NB4 (cell line): ENCODE data around the gene PCDHGB2.
A peak's percentile ranks its signal among the peaks of the same experiment; 100 is the strongest.
"Not testable (repeated sequence)": the region's sequence is repeated elsewhere in the genome, so short reads cannot be mapped to it uniquely, and the experiment has no call there.

ENCODE experiments used
- DNase-seq: peaks from one replicate; pipeline ENCODE4 v3.0.0; 2010; ENCODE audit warnings: low read depth
- H3K4me3 ChIP-seq: one replicate; pipeline ENCODE4 v1.5.1; 2011; ENCODE audit warnings: mild to moderate bottlenecking, low read depth, low read length, moderate library complexity
- MAX ChIP-seq: IDR thresholded peaks from 2 replicates; pipeline ENCODE4 v1.6.1; 2011; ENCODE audit warnings: low read depth, low read length
- MYC ChIP-seq: IDR thresholded peaks from 2 replicates; pipeline ENCODE4 v1.6.1; 2011; ENCODE audit warnings: low read depth, low read length
- POLR2A ChIP-seq: IDR thresholded peaks from 2 replicates; pipeline ENCODE4 v1.6.1; 2011; ENCODE audit warnings: mild to moderate bottlenecking; ENCODE audit not compliant: insufficient read length; ENCODE audit errors: extremely low read depth
- TF ChIP-seq, protein P1 (sequence below): IDR thresholded peaks from one replicate; pipeline ENCODE4 v1.5.1; 2012; ENCODE audit warnings: low read depth, low read length

The PCDHGB2 gene

DNA sequence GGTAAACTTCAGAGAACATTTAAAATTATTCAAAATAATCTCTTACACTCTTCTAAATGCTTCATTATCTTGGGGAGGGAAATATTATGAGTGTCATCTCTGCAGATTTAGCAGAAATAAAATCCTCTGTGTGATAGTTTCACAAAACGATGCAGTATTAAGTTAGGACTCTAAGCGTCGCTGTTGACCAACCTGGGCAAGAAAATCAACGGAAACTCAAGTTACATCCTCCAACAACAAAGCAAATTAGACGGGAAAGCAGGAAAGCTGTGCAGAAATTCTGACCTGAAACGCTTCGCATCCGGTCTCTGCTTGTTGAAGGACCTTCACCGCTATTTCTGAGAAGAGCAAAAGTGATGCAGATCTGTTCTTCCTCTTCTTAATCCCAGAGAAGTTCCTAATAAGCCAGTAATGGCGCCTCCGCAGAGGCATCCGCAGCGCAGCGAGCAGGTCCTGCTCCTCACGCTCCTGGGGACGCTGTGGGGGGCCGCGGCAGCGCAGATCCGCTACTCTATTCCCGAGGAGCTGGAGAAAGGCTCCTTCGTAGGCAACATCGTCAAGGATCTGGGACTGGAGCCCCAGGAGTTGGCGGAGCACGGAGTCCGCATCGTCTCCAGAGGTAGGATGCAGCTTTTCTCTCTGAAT lies 14.0 kb downstream of the PCDHGB2 start, which contains the start of gene PCDHGA6:
PCDHGA6 (plus strand) TSS at position 219 of the 645 bp plus-strand sequence; CDS start at position 412, 193 bp downstream.
- peak; percentile 16 for DNase-seq
- TF ChIP-seq, protein P1, sequence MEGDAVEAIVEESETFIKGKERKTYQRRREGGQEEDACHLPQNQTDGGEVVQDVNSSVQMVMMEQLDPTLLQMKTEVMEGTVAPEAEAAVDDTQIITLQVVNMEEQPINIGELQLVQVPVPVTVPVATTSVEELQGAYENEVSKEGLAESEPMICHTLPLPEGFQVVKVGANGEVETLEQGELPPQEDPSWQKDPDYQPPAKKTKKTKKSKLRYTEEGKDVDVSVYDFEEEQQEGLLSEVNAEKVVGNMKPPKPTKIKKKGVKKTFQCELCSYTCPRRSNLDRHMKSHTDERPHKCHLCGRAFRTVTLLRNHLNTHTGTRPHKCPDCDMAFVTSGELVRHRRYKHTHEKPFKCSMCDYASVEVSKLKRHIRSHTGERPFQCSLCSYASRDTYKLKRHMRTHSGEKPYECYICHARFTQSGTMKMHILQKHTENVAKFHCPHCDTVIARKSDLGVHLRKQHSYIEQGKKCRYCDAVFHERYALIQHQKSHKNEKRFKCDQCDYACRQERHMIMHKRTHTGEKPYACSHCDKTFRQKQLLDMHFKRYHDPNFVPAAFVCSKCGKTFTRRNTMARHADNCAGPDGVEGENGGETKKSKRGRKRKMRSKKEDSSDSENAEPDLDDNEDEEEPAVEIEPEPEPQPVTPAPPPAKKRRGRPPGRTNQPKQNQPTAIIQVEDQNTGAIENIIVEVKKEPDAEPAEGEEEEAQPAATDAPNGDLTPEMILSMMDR, result peak; percentile 15
- no peak for TF ChIP-seq MAX
- no peak within 1 kb of the TSS for H3K4me3 ChIP-seq

DNA sequence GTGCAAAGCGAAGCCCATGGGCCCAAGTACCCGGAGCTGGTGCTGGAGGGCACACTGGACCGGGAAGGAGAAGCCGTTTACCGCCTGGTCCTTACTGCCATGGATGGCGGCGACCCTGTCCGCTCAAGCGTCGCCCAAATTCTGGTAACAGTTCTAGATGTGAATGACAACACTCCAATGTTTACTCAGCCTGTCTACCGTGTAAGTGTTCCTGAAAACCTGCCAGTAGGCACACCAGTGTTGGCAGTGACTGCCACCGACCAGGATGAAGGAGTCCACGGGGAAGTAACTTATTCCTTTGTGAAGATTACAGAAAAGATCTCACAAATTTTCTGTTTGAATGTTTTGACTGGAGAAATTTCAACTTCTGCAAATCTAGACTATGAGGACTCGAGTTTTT lies 14.8 kb downstream of the PCDHGB2 start:
- no peak overlapping the region for H3K4me3 ChIP-seq
- TF ChIP-seq, protein P1, result no peak
- TF ChIP-seq POLR2A, result no peak
- TF ChIP-seq MYC, result no peak
- no peak for TF ChIP-seq MAX
- no peak for DNase-seq

DNA sequence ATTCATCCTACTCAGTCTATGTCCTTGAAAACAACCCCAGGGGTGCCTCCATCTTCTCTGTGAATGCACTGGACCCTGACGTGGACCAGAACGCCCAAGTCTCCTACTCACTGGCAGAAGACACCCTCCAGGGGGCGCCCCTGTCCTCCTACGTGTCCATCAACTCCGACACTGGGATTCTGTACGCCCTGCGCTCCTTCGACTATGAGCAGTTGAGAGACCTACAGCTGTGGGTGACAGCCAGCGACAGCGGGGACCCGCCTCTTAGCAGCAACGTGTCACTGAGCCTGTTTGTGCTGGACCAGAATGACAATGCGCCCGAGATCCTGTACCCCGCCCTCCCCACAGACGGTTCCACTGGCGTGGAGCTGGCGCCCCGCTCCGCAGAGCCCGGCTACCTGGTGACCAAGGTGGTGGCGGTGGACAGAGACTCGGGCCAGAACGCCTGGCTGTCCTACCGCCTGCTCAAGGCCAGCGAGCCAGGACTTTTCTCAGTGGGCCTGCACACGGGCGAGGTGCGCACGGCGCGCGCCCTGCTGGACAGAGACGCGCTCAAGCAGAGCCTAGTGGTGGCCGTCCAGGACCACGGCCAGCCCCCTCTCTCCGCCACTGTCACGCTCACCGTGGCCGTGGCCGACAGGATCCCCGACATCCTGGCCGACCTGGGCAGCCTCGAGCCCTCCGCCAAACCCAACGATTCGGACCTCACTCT lies 15.8 kb downstream of the PCDHGB2 start:
- TF ChIP-seq, protein P1, result peak; percentile 1
- DNase-seq, H3K4me3 ChIP-seq: not testable (repeated sequence)

- DNase-seq, result peak; percentile 28
- no peak within 1 kb of the TSS for H3K4me3 ChIP-seq
- TF ChIP-seq, protein P1, result peak; percentile 18
- TF ChIP-seq POLR2A, result no peak
Observed at GRCh38 chr5:141382469-141383294, 22.9 kb downstream of the PCDHGB2 start, which contains the start of gene PCDHGA7. TSS of gene PCDHGA7 (plus strand) at chr5:141382742. CDS start at chr5:141382900, 158 bp downstream.

DNA sequence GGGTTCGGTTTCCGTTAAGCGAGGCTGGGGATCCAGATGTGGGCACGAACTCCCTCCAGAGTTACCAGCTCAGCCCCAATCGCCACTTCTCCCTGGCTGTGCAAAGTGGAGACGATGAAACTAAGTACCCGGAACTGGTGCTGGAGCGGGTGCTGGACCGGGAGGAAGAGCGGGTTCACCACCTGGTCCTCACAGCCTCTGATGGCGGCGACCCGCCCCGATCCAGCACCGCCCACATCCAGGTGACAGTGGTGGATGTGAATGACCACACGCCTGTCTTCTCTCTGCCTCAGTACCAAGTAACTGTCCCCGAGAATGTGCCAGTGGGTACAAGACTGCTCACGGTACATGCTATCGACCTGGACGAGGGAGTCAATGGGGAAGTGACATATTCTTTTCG lies 23.6 kb downstream of the PCDHGB2 start:
- no peak for DNase-seq
- TF ChIP-seq, protein P1, result no peak
- TF ChIP-seq MYC, result no peak
- TF ChIP-seq POLR2A, result no peak
- no peak for TF ChIP-seq MAX
- H3K4me3 ChIP-seq, result no peak overlapping the region
